Esophagus muscularis mucosa (tissue), 3 donors: Measurements from ENCODE around the gene FAAP100.

Experiments
- CTCF ChIP-seq, 3 experiments: fragments of 200-600 bp in 2 of 3; fragments of 450-650 bp in 1 of 3; sonication (generic) in 2 of 3; IDR thresholded peaks; one replicate each; pipeline ENCODE4 v1.5.1; 2017 to 2019; ENCODE audit warnings: antibody characterized with exemption in 3 of 3, mild to moderate bottlenecking in 2 of 3, moderate library complexity in 1 of 3
- POLR2AphosphoS5 ChIP-seq, 2 donors: sonication (generic); formaldehyde crosslinking; IDR thresholded peaks; one replicate each; pipeline ENCODE4 v1.6.1; 2017; ENCODE audit warnings: antibody characterized with exemption in 2 of 2

GRCh38 chr17:81580481-81580880, 28.3 kb upstream of the FAAP100 start:
- no peak for TF ChIP-seq CTCF (IDR thresholded peaks at IDR 0.05)
- TF ChIP-seq POLR2AphosphoS5 (IDR thresholded peaks at IDR 0.05), result no peak
